Activated CD8-positive, alpha-beta memory T cell treated with anti-CD3 and anti-CD28 coated beads for 36 hours (primary cell): ENCODE measurements around the gene PRSS27. TPM values are rescaled to one million over a fixed set of nuclear protein-coding genes. Genes with fewer than 3 reads are reported as not detected.
"Not testable (repeated sequence)": the region's sequence is repeated elsewhere in the genome, so short reads cannot be mapped to it uniquely, and the experiment has no call there.

ENCODE experiments used
- CTCF ChIA-PET: fragments of 350-600 bp; sonication (Branson Sonifier 250); formaldehyde crosslinking; loops from one replicate; lab custom pipeline; 2021; ENCODE audit warnings: antibody characterized with exemption; lab: Charles Lee
- POLR2A ChIA-PET: fragments of 350-600 bp; sonication (Branson Sonifier 250); formaldehyde crosslinking; loops from one replicate; lab custom pipeline; 2021; ENCODE audit warnings: antibody characterized with exemption; lab: Charles Lee
- total RNA-seq, 2 experiments: library from RNA; stranded (reverse); gene quantifications; one replicate each; pipeline ENCODE4 v1.2.3, GENCODE V29; 2021

Gene PRSS27
- total RNA-seq, 2 experiments from 2014 or later, result 1.3 to 1.4 TPM

DNA sequence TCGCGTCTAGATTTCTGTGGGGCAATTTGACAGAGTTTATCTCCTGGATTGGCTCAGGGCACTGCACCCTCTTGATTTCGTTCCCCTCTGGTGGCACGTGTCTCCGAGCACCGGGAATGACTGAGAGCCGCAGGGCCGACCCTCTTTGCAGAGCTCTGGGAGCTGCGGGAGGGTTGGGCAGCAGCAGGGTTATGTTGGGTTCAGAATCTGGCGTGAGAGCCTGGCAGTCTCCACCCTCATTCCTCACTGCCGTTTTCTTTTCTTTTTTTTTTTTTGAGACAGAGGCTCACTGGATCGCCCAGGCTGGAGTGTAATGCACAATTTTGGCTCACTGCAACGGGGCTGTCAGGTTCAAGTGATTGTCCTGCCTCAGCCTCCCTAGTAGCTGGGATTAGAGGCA, 30.6 kb downstream of the PRSS27 start:
- POLR2A ChIA-PET, CTCF ChIA-PET: not testable (repeated sequence)

DNA sequence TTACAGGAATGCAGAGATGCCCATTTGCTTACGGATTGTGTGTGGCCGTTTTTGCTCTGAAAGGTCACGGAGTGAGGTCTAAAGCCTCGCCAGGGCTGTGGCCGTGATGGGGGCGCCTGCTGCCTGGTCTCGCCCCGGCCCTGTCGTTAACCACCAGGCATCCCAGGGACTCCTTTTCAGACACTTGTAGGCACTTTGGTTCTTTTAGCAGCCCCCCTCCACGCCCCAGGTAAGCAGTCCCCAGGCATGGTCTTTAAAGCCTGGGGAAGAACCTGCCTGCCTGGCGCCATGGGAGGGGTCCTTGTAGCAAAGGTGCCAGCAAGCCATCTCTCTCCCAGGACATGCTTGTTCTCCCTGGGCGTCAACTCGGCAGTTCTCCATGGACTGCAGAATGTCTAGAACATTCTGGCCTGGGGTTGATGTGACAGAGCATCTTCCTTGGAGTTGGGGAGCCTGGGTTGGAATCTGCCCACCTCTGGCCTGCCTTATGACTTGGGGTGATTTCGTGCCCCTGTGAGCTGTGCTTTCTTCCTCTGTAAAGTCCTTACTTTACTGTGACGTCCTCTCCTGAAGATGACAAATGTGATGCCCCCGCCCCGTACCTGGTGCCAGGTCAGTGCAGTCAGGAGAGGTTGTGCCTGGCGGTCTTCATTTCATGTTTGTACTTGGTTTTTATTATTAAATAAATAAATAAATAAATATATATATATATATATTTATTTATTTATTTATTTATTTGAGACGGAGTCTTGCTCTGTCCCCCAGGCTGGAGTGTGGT, 32.3 kb downstream of the PRSS27 start:
- ChIA-PET POLR2A (no interaction called here), CTCF (interaction anchor here (0.5 kb wide), 1 partner anchor 1219 kb away, joined by 3 read pairs; no protein-coding TSS in a partner anchor)

GRCh38 chr16:2686912-2687507, 33.0 kb downstream of the PRSS27 start:
- POLR2A ChIA-PET, result no interaction called here
- CTCF ChIA-PET, result no interaction called here

DNA sequence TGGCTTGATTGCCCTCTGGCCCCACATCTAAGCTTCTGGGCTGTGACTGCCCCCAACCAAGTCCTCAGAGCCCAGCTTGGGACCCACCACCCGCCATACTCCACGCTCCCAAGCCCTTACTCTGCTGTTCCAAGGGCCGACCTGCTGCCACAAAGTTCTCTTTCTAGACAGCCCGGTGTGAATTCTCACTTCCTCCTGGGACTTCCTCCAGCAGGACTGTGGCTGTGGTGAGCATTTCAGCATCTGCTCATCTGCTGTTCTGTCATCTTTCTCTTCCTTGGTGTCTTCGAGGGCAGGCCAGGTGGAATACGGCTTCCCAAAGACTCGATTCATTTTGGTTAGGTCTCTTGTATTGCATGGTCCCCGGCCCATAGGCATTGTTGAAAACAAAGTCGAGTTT, 33.9 kb downstream of the PRSS27 start:
- CTCF ChIA-PET, POLR2A ChIA-PET: not testable (repeated sequence)

DNA sequence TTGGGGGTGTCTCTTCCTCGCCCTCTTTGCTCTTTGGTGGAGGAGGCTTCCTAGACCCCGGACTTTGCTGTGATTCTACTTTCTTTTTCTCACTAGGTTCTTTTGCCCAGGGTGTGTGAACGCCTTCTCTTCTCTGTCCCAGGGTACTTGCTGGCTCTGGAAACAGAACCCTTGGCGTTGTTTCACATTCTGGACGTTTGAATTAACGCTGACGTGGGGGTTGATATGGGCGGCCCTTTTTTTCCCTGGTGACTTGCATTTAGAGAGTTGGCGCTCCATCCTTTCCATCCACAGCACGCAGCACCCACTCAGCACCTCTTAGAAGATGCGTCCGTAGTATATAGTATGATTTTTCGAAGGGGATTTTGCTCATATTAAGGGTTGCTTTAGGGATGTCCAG, 37.0 kb downstream of the PRSS27 start:
- ChIA-PET POLR2A (interaction anchor here (1.0 to 1.4 kb wide), 3 partner anchors 10 to 229 kb away, joined by 3 to 10 read pairs (median 9); partner anchors contain the start of genes FLYWCH1 and SRRM2), CTCF (interaction anchor here (1.1 kb wide), 1 partner anchor 10 kb away, joined by 5 read pairs; no protein-coding TSS in a partner anchor)

- CTCF ChIA-PET, result interaction anchor here (1.1 kb wide), 1 partner anchor 9 kb away, joined by 5 read pairs; no protein-coding TSS in a partner anchor
- POLR2A ChIA-PET, result interaction anchor here (1.0 to 1.4 kb wide), 5 partner anchors 9 to 230 kb away, joined by 3 to 10 read pairs (median 3); partner anchors contain the start of genes FLYWCH1 and SRRM2
These were observed 37.6 kb downstream of the PRSS27 start, which contains the start of gene KCTD5 for GRCh38 chr16:2682209-2683021. Gene KCTD5 (plus strand): TSS chr16:2682523. CDS start chr16:2682549, 26 bp downstream.

- POLR2A ChIA-PET, result not testable (repeated sequence)
- CTCF ChIA-PET, result interaction anchor here (0.7 kb wide), 1 partner anchor 1329 kb away, joined by 3 read pairs; no protein-coding TSS in a partner anchor
These were observed 39.7 kb downstream of the PRSS27 start for GRCh38 chr16:2680360-2680759.

DNA sequence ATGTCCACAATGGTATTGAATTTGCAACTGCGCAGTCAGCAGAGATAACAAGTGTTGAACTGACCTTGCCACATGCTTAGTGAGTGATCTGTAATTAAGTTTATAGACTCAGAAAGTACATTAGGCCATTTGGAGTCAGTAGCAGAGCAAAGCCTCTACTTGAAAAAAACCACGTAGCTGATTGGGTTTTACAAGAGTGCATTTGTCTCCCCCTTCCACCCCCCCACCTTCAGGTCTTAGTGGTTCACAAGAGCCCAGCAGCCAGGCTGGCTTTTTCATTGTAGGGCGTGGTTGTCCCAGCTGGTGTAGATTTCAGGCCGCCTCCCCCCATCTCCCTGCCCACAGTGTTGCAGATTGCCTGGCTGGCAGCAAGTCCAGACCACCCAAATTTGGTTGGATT, 40.1 kb downstream of the PRSS27 start:
- CTCF ChIA-PET, result interaction anchor here (0.7 kb wide), 1 partner anchor 1329 kb away, joined by 3 read pairs; no protein-coding TSS in a partner anchor
- POLR2A ChIA-PET, result not testable (repeated sequence)

- CTCF ChIA-PET, POLR2A ChIA-PET: not testable (repeated sequence)
These were observed 41.6 kb downstream of the PRSS27 start for GRCh38 chr16:2678206-2678965.

DNA sequence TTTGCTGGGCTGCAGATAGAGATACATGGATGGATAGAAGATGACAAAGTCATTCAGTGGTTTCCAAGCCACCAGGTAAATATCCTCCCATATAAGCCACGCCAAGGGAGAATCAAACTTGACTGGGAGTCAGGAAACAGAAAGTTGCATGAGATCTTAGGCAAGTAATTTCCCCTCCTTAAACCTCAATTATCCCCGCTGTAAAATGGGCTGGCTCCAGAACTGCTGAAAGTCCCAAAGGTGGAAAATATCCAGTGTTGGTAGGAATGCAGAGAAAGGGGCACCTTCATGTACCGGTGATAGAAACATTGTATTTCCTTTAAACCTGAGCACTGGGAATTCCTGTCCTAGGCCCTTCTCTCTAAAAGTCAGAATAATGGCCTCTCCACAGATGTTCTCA, 43.1 kb downstream of the PRSS27 start:
- CTCF ChIA-PET, result not testable (repeated sequence)

DNA sequence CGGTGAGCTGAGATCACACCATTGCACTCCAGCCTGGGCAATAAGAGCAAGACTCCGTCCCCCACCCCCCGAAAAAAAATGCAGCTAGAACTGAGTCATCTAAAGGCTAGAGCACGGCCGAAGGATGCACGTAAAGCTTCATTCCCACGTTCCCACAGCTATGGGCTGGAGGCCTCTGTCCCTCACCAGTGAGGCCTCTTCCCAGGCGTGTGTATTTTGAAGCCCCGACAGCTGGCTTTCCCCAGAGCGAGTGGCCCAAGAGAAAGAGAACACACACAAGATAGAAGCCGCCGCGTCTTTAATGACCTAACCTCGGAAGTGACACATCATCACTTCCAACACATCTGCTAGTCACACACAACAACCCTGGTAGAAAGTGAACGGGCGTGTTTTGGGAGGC, 44.3 kb downstream of the PRSS27 start:
- POLR2A ChIA-PET, result no interaction called here
- CTCF ChIA-PET, result interaction anchor here (1.2 kb wide), 1 partner anchor 43 kb away, joined by 4 read pairs; no protein-coding TSS in a partner anchor

More for the DNA sequence above, 43.1 kb downstream of the PRSS27 start:
- POLR2A ChIA-PET, result not testable (repeated sequence)

- POLR2A ChIA-PET, result no interaction called here
- CTCF ChIA-PET, result no interaction called here
These were observed 45.0 kb downstream of the PRSS27 start for GRCh38 chr16:2675021-2675420.

DNA sequence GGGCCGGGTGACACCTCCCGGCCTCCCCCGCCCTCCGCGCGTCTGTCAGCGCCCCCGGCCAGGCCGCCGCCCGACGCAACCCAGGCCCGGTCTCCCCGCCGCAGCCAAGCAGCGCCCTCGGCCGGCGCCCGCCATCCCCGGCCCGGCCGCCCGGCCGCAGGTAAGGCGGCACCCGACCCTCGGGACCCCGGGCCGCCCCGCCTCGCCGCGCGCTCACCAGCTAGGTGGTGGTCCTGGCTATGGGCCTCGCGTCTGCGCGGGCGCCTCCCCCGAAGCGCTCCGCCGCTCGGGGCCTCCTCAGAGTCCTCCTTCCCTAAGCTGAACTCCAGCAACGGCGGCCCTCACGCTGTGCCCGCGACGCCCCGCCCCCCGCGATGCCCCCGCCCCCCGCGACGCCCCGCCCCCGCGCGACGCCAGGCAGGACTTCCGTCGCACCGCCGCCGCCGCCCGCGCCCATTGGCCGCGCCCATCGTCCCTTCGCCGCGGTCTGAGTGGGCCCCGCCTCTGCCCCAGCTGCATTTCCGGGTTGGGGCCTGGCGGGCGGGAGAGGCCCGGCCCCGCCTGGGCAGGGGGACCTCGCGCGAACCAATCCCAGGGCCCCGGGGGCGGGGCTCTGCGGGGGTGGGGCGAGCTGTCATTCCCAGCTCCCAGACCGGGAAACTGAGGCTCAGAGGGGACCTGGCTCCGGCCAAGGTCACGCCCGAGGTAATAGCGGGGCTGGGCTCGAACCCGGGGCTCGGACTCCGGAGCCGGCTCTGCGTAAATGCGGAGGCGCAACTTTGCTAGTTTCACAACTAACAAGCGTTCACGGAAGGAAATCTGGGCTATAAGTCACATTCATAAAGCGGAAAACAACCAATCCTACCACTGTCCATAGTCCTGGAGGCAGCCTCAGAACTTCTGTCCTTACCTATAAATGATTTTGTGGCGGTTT, 46.7 kb downstream of the PRSS27 start:
- ChIA-PET POLR2A (interaction anchor here (0.6 to 1.1 kb wide), 3 partner anchors 9 to 41 kb away, joined by 3 to 10 read pairs (median 4); partner anchors contain the start of gene KCTD5), CTCF (interaction anchor here (0.8 kb wide), 1 partner anchor 9 kb away, joined by 5 read pairs; the partner anchor contains the start of gene KCTD5)

DNA sequence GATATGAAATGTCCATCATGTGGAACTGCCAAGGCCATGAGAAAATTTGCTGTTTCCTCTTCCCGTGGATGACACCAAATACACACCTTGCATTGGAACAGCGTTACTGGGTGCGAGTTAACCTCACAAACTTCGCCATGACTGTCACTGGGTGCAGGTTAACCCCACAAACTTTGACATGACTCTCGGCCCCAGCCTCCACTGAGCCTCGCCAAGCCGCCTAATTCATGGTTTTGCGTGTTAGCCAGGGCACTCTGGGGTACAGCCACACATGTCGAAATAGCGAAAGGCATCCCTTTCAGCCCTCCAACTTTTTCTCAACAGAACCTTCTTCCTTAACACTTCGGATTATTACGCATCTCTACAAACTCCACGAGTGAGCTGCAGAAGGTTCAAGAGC, 48.3 kb downstream of the PRSS27 start:
- POLR2A ChIA-PET, result no interaction called here
- CTCF ChIA-PET, result no interaction called here

- CTCF ChIA-PET, result not testable (repeated sequence)
These were observed 48.8 kb downstream of the PRSS27 start for GRCh38 chr16:2671193-2671592.

DNA sequence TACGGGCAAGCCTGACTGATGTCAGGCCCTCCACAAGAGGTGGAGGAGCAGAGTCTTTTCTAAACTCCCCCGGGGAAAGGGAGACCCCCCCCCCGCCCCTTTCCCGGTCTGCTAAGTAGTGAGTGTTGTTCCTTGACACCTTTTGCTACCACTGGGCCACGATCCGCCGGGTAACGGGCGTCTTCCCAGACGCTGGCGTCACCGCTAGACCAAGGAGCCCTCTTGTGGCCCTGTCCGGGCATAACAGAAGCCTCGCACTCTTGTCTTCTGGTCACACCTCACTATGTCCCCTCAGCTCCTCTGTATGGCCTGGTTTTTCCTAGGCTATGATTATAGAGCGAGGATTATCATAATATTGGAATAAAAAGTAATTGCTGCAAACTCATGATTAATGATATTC, 50.0 kb downstream of the PRSS27 start:
- POLR2A ChIA-PET, result not testable (repeated sequence)

More at GRCh38 chr16:2671193-2671592, 48.8 kb downstream of the PRSS27 start:
- POLR2A ChIA-PET, result not testable (repeated sequence)

GRCh38 chr16:2669587-2669986, 50.4 kb downstream of the PRSS27 start:
- POLR2A ChIA-PET, CTCF ChIA-PET: not testable (repeated sequence)

More for the DNA sequence above, 50.0 kb downstream of the PRSS27 start:
- CTCF ChIA-PET, result not testable (repeated sequence)
